ENCODE measurements around the gene NSMCE1. TPM values are rescaled to one million over a fixed set of nuclear protein-coding genes. Genes with fewer than 3 reads are reported as not detected.
"Not testable (repeated sequence)": the region's sequence is repeated elsewhere in the genome, so short reads cannot be mapped to it uniquely, and the experiment has no call there.

NSMCE1 gene
- total RNA-seq, 6 experiments from 2014 or later: 23.7 to 42.3 (median 33.1) TPM

DNA sequence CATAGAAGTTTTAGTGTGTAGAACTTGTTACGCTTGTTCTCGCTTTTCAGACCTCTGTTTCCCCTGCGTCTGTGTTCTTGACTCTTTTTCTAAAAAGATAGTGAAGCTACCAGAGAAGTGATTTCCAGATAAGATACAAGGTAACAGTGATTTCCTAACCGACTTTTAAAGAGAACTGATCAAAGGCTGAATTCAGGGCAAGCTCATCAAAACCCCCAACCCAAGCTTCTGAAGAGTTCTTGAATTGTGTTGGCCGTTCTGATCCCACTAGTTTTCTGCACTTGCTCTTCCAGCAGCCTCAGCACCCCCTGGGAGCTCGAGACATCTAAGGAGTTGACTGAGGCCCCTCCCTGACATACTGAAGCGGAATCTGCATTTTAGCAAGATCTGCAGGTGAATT is 12.7 kb upstream of the NSMCE1 start:
- intact Hi-C loops (cut with DNase I): no loop called here
- ATAC-seq (no peak), DNase-seq (peak in 1 of 3 donors; percentile 27)
- Histone ChIP-seq H3K4me3 (no peak overlapping the region), H3K4me1 (no peaks in the 10 kb centered on the region), H3K27ac (no peak overlapping the region), H3K36me3 (no peaks in the 10 kb centered on the region), H3K9me3 (no peaks in the 10 kb centered on the region), H3K27me3 (no peaks in the 10 kb centered on the region)
- WGBS (ENCODE audit: insufficient coverage, low coverage, low lambda C conversion rate, missing lambda C conversion rate): 72% methylated on average over 6 of the region's 7 CpGs
- TF ChIP-seq POLR2A (IDR thresholded peaks at IDR 0.05): no peak
- TF ChIP-seq, protein P1, sequence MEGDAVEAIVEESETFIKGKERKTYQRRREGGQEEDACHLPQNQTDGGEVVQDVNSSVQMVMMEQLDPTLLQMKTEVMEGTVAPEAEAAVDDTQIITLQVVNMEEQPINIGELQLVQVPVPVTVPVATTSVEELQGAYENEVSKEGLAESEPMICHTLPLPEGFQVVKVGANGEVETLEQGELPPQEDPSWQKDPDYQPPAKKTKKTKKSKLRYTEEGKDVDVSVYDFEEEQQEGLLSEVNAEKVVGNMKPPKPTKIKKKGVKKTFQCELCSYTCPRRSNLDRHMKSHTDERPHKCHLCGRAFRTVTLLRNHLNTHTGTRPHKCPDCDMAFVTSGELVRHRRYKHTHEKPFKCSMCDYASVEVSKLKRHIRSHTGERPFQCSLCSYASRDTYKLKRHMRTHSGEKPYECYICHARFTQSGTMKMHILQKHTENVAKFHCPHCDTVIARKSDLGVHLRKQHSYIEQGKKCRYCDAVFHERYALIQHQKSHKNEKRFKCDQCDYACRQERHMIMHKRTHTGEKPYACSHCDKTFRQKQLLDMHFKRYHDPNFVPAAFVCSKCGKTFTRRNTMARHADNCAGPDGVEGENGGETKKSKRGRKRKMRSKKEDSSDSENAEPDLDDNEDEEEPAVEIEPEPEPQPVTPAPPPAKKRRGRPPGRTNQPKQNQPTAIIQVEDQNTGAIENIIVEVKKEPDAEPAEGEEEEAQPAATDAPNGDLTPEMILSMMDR (IDR thresholded peaks at IDR 0.05): no peak

- ATAC-seq (no peak), DNase-seq (no peak)
- intact Hi-C loops (cut with DNase I): no loop called here
- 62% methylated on average over 1 of the region's 1 CpG for WGBS (ENCODE audit: insufficient coverage, low coverage, low lambda C conversion rate, missing lambda C conversion rate)
- Histone ChIP-seq H3K4me3 (no peak overlapping the region), H3K4me1 (no peaks in the 10 kb centered on the region), H3K9me3 (no peaks in the 10 kb centered on the region), H3K27me3 (no peaks in the 10 kb centered on the region), H3K27ac (no peak overlapping the region), H3K36me3 (no peaks in the 10 kb centered on the region)
- TF ChIP-seq, protein P1 (IDR thresholded peaks at IDR 0.05): no peak
- no peak for TF ChIP-seq POLR2A (IDR thresholded peaks at IDR 0.05)
Measured at GRCh38 chr16:27275394-27275793, 6.8 kb upstream of the NSMCE1 start.

- H3K36me3 ChIP-seq; H3K9me3 ChIP-seq; intact Hi-C loops (cut with DNase I); H3K27me3 ChIP-seq; H3K27ac ChIP-seq; ATAC-seq; H3K4me3 ChIP-seq; H3K4me1 ChIP-seq: not testable (repeated sequence)
- DNase-seq: peak in 1 of 3 donors; percentile 4
- 88% methylated on average over 7 of the region's 7 CpGs for WGBS (ENCODE audit: insufficient coverage, low coverage, low lambda C conversion rate, missing lambda C conversion rate)
Measured at GRCh38 chr16:27274424-27274874, 5.9 kb upstream of the NSMCE1 start.

DNA sequence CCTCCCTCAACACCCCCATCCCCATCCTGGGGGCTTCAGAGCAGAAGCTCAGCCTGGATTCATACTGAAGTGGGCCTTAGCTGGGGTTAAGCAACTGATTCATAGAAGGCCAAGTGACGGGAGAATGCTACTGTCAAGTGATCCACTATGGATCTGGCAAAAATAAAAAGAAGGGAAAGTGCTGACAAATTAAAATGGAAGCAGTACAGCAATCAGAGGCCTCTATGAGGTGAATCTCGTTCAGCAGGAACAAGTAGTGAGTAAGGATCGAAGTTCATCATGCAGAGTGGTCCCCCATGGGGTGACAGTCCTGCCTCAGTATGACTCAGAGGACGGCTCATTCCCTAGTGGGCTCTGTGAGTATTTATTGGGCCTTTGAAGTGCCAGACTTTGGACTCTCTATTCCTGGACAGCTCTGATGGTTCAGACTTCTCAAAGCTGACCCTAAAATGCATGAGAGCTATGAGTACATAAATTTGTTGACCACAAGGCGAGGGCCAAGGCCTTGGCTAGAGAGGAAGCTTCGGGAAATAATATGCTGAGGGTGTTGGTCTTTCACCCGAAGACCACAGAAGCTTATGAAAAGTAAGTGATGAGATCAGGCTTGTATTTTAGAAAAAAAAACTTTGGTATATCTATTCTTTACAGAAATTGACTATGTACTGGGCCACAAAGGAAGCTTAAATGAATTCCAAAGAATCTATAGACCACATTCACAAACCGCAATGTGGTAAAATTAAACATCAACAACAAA is 5.3 kb upstream of the NSMCE1 start:
- no peak overlapping the region for H3K4me3 ChIP-seq
- no peak for TF ChIP-seq POLR2A (IDR thresholded peaks at IDR 0.05)
- TF ChIP-seq, protein P1 (IDR thresholded peaks at IDR 0.05): no peak
- H3K27me3 ChIP-seq: no peaks in the 10 kb centered on the region
- H3K27ac ChIP-seq: no peak overlapping the region
- intact Hi-C loops (cut with DNase I): no loop called here
- no peaks in the 10 kb centered on the region for H3K9me3 ChIP-seq
- no peaks in the 10 kb centered on the region for H3K36me3 ChIP-seq
- peaks cover 0 to 9% (median 2%) of the 10 kb centered on the region in 4 donors for H3K4me1 ChIP-seq
- peak in 2 of 4 donors; percentile 39 to 80 for ATAC-seq
- 69% methylated on average over 6 of the region's 8 CpGs for WGBS (ENCODE audit: insufficient coverage, low coverage, low lambda C conversion rate, missing lambda C conversion rate)
- peak in 1 of 3 donors; percentile 28 for DNase-seq

GRCh38 chr16:27273330-27273669 is 4.7 kb upstream of the NSMCE1 start:
- intact Hi-C loops (cut with DNase I): no loop called here

DNA sequence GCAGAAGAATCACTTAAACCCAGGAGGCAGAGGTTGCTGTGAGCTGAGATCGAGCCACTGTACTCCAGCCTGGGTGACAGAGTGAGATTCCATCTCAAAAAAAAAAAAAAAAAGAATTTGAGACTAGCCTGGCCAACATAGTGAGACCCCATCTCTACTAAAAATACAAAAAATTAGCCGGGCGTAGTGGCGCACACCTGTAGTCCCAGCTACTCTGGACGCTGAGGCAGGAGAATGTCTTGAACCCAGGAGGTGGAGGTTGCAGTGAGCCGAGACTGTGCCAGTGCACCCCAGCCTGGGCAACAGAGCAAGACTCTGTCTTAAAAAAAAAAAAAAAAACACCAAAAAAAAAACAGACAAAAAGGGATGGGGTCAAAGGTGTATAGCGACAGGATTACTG is 4.1 kb upstream of the NSMCE1 start:
- H3K27me3 ChIP-seq; H3K4me1 ChIP-seq; H3K4me3 ChIP-seq; ATAC-seq; intact Hi-C loops (cut with DNase I); H3K9me3 ChIP-seq; H3K36me3 ChIP-seq; H3K27ac ChIP-seq: not testable (repeated sequence)
- peak in 1 of 3 donors; percentile 15 for DNase-seq
- 88% methylated on average over 7 of the region's 7 CpGs for WGBS (ENCODE audit: insufficient coverage, low coverage, low lambda C conversion rate, missing lambda C conversion rate)

More at GRCh38 chr16:27273330-27273669, 4.7 kb upstream of the NSMCE1 start:
- ATAC-seq: no peak
- Histone ChIP-seq H3K27ac (no peak overlapping the region), H3K9me3 (no peaks in the 10 kb centered on the region), H3K4me1 (peaks cover 0 to 9% (median 2%) of the 10 kb centered on the region in 4 donors), H3K4me3 (no peak overlapping the region), H3K27me3 (no peaks in the 10 kb centered on the region), H3K36me3 (no peaks in the 10 kb centered on the region)
- 96% methylated on average over 4 of the region's 4 CpGs for WGBS (ENCODE audit: insufficient coverage, low coverage, low lambda C conversion rate, missing lambda C conversion rate)
- peak in 1 of 3 donors; percentile 21 for DNase-seq
- TF ChIP-seq, protein P1 (IDR thresholded peaks at IDR 0.05): no peak
- TF ChIP-seq POLR2A (IDR thresholded peaks at IDR 0.05): no peak
